Small intestine (tissue), 7 donors: ENCODE measurements around the gene CNR2. TPM values are rescaled to one million over a fixed set of nuclear protein-coding genes. Genes with fewer than 3 reads are reported as not detected.

ENCODE experiments used
- DNase-seq, 2 donors: peaks; one replicate each; pipeline versions ENCODE4 v3.0.0 to v3.0.0-alpha.2; 2013
- FAIRE-seq: peaks from 2 replicates; lab custom pipeline; 2012; peaks lifted over from hg19 to GRCh38; lab: Jason Lieb, UNC
- H3K27ac ChIP-seq, 3 donors: one replicate each; pipeline ENCODE4 v1.5.1; 2013; ENCODE audit warnings: low read length in 2 of 3, mild to moderate bottlenecking in 2 of 3, control low read depth in 1 of 3, inconsistent platforms in 1 of 3, low read depth in 1 of 3, moderate library complexity in 1 of 3
- H3K27me3 ChIP-seq, 3 donors: one replicate each; pipeline ENCODE4 v1.6.1; 2013; ENCODE audit warnings: low read length in 3 of 3, inconsistent platforms in 1 of 3; ENCODE audit not compliant: control insufficient read depth in 3 of 3, insufficient read depth in 3 of 3
- H3K36me3 ChIP-seq, 3 donors: one replicate each; pipeline ENCODE4 v1.6.1; 2013; ENCODE audit warnings: low read length in 3 of 3, inconsistent platforms in 1 of 3, low read depth in 1 of 3, mild to moderate bottlenecking in 1 of 3, moderate library complexity in 1 of 3; ENCODE audit not compliant: control insufficient read depth in 3 of 3, insufficient read depth in 2 of 3
- H3K4me1 ChIP-seq, 3 donors: one replicate each; pipeline ENCODE4 v1.6.1; 2013; ENCODE audit warnings: low read length in 2 of 3, inconsistent platforms in 1 of 3, low read depth in 1 of 3, mild to moderate bottlenecking in 1 of 3, moderate library complexity in 1 of 3; ENCODE audit not compliant: control insufficient read depth in 3 of 3, insufficient read depth in 2 of 3
- H3K4me3 ChIP-seq, 3 donors: one replicate each; pipeline ENCODE4 v1.5.1; 2013; ENCODE audit warnings: low read length in 3 of 3, control low read depth in 1 of 3, inconsistent platforms in 1 of 3, low read depth in 1 of 3, mild to moderate bottlenecking in 1 of 3, moderate library complexity in 1 of 3
- H3K9me3 ChIP-seq, 2 donors: one replicate each; pipeline ENCODE4 v1.6.1; 2013; ENCODE audit warnings: low read depth in 1 of 2, low read length in 1 of 2; ENCODE audit not compliant: control insufficient read depth in 2 of 2, insufficient read depth in 1 of 2
- WGBS, 3 donors: extraction: QIAGEN DNeasy Blood & Tissue Kit; methylation state at CpG; one replicate each; pipeline ENCODE4 v1.1.7; 2013; 5-methylcytosine and 5-hydroxymethylcytosine counted together
- polyA plus RNA-seq, 4 donors: library from polyadenylated mRNA; stranded (reverse) in 3 of 4; unstranded in 1 of 4; fragments of 200-250 nt in 3 of 4; fragments of 120-200 nt in 1 of 4; gene quantifications; one replicate each; pipeline versions ENCODE4 v1.2.1 to v1.2.3, GENCODE V29; 2013
- donor health status: healthy with polysubstance abuse.
- donor health status: control.
- donor health status: control.
- donor health status: Bipolar disorder and iron deficiency.
- donor health status: healthy.

Gene CNR2
- polyA plus RNA-seq, 4 donors = 0.10 to 0.15 TPM; not detected in 2

DNA sequence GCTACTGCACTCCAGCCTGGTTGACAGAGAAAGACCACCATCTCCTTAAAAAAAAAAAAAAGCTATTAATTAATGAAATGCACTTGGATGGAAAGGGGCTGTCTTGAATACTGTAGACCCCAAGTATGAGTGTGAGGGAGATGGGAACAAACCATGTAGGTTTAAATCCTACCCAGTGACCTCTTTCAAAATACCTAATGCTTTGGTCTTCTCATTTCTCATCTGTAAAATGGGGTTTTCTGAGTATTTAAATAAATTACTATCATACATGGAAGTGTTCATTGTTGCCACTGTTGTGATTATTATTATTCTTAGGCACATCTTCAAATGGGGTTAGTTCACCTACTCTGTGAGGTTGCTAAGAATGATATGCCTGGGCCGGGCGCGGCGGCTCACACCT is 27.9 kb downstream of the CNR2 start:
- H3K9me3 ChIP-seq = no peaks in the 10 kb centered on the region
- 82 to 85% (median 84%) methylated on average over 4 of the region's 4 CpGs for WGBS, 3 donors
- FAIRE-seq = no peak

DNA sequence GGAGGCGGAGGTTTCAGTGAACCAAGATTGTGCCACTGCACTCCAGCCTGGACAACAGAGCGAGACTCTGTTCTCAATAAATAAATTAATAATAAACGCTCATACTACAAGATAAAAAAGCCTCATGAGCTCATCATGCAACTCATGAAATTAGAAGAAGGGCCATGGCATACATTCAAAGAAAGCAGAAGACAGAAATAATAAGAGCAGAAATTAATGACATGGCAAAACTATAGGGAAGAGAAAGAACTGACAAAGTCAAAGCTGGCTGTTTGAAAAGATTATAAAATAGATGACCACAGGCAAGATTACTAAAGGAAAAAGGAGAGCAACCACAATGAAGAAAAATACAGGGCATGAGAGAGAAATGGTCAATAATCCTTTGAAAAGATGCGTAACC is 30.4 kb downstream of the CNR2 start:
- FAIRE-seq = no peak
- Histone ChIP-seq H3K4me1 (no peaks in the 10 kb centered on the region), H3K4me3 (no peak overlapping the region), H3K27ac (no peak overlapping the region), H3K9me3 (peaks cover 0 to 16% of the 10 kb centered on the region in 2 donors), H3K27me3 (peaks cover 0 to 3% (median 0%) of the 10 kb centered on the region in 3 donors), H3K36me3 (no peaks in the 10 kb centered on the region)
- 66 to 86% (median 82%) methylated on average over 4 of the region's 4 CpGs for WGBS, 3 donors
- no peak for DNase-seq

More for the DNA sequence above, 27.9 kb downstream of the CNR2 start:
- DNase-seq = no peak
- Histone ChIP-seq H3K36me3 (no peaks in the 10 kb centered on the region), H3K4me3 (no peak overlapping the region), H3K4me1 (no peaks in the 10 kb centered on the region), H3K27ac (no peak overlapping the region), H3K27me3 (no peaks in the 10 kb centered on the region)

DNA sequence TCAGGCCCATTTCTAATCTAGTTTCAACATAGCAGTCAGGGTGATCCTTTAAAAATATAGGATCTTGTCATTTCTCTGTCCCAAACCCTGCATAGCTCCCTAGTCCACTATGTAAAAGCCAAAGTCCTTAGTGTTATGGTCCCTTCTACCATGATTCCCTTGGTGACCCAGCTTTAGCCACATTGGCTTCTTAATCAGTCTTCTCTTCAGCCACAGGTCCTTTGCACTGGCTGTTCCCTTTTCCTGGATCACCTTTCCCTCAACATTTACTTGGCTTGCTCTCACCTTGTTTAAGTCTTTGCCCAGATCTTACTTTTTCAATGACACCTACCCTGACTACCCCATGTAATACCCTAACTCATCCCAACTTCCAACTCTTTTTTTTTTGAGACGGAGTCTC is 33.4 kb downstream of the CNR2 start:
- H3K9me3 ChIP-seq = peaks cover 0 to 16% of the 10 kb centered on the region in 2 donors
- H3K27me3 ChIP-seq = peaks cover 0 to 3% (median 0%) of the 10 kb centered on the region in 3 donors
- FAIRE-seq = no peak
- H3K27ac ChIP-seq = no peak overlapping the region
- no peak overlapping the region for H3K4me3 ChIP-seq
- H3K4me1 ChIP-seq = no peaks in the 10 kb centered on the region
- DNase-seq = no peak
- no peaks in the 10 kb centered on the region for H3K36me3 ChIP-seq
- WGBS, 3 donors = 100% methylated on average over 1 of the region's 1 CpG; no CpG with 5 or more reads in 2 of the 3 donors

DNA sequence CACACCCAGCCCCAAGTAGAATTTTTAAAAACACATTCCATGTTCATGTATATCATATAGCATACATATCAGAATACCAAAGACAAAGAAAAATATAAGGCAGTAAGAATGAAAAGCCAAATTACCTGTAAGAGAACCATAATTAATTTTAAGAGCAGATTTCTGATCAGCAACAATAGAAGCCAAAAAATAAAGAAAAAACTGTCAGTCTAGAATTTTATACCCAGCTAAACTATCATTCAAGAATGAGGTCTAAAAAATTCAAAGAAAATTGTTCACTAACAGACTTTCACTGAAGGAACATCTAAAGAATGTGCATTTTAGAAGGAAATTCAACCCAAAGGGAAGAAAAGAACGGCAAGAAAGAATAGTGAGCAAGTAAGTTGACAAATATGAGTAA is 34.5 kb downstream of the CNR2 start:
- H3K9me3 ChIP-seq = peaks cover 0 to 16% of the 10 kb centered on the region in 2 donors
- 58 to 92% (median 80%) methylated on average over 1 of the region's 1 CpG for WGBS, 3 donors
- no peaks in the 10 kb centered on the region for H3K4me1 ChIP-seq
- peaks cover 0 to 3% (median 0%) of the 10 kb centered on the region in 3 donors for H3K27me3 ChIP-seq
- DNase-seq (no peak), FAIRE-seq (no peak)
- no peak overlapping the region for H3K27ac ChIP-seq
- no peaks in the 10 kb centered on the region for H3K36me3 ChIP-seq
- no peak overlapping the region for H3K4me3 ChIP-seq

DNA sequence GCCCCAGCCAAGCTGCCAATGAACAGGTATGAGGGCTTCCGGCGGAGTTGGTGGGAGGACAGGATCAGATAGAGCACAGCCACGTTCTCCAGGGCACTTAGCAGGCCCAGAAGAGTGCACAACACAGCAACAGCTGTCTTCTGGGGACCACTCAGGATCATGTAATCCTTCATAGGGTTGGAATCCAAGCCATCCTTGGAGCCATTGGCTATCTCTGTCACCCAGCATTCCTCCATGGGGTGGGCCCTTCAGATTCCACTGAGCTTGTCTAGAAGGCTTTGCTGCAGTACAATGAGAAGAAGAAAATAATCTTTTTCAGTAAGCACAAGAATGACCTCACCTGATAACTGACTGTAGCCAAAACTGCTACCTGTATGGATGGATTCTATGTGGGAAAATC is 37.8 kb downstream of the CNR2 start:
- 74 to 84% (median 78%) methylated on average over 3 of the region's 3 CpGs for WGBS, 3 donors
- Histone ChIP-seq H3K4me3 (no peak overlapping the region), H3K9me3 (peaks cover 0 to 16% of the 10 kb centered on the region in 2 donors), H3K27me3 (peaks cover 0 to 3% (median 0%) of the 10 kb centered on the region in 3 donors), H3K36me3 (no peaks in the 10 kb centered on the region), H3K4me1 (no peaks in the 10 kb centered on the region), H3K27ac (no peak overlapping the region)
- DNase-seq (no peak), FAIRE-seq (no peak)

DNA sequence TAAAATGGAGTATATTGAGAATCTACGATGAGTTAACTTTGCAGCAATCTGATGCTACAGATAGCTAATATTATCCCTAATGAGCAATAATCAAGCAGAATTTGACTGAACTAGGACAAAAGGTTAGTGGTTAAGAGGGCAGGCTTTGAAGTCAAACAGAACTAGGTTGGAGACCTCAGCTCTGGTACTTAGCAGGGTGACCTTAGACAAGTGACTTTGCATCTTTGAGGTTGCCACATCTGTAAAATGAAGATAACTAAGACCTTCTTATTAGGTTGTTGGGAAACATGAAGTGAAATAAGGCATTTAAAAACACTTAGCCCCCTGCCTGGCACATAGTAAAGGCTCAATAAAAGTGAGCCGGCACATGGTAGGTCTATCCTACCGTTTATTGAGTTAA is 40.7 kb downstream of the CNR2 start:
- no peak for FAIRE-seq

DNA sequence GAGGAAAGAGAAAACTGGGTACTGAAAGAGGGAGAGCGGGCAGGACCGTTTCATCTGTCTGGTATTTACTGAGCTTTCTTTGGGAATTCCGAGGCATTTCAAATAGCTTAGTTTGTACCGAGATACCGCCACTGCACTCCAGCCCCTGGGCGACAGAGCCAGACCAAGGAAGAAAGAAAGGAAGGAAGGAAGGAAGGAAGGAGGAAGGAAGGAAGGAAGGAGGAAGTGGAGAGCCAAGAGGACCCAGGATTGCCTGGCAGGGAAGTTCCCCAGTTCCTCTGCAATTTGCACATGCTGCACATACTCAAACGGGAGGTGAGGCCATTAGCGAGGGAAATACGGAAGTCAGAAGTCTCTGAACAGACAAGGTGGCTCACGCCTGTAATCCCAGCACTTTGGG is 44.1 kb downstream of the CNR2 start:
- 59 to 62% (median 59%) methylated on average over 10 of the region's 10 CpGs for WGBS, 3 donors
- Histone ChIP-seq H3K36me3 (peaks cover 0 to 11% (median 0%) of the 10 kb centered on the region in 3 donors), H3K4me3 (peak overlapping the region in 2 of 3 donors; percentile 74 to 92), H3K27me3 (peaks cover 0 to 4% (median 0%) of the 10 kb centered on the region in 3 donors), H3K27ac (peak overlapping the region in 1 of 3 donors; percentile 74), H3K9me3 (no peaks in the 10 kb centered on the region), H3K4me1 (peaks cover 3 to 16% (median 3%) of the 10 kb centered on the region in 3 donors)
- DNase-seq = no peak
- no peak for FAIRE-seq

More for the DNA sequence above, 40.7 kb downstream of the CNR2 start:
- Histone ChIP-seq H3K36me3 (no peaks in the 10 kb centered on the region), H3K4me1 (peaks cover 0 to 5% (median 0%) of the 10 kb centered on the region in 3 donors), H3K27me3 (peaks cover 0 to 4% (median 0%) of the 10 kb centered on the region in 3 donors), H3K9me3 (no peaks in the 10 kb centered on the region), H3K27ac (no peak overlapping the region), H3K4me3 (no peak overlapping the region)
- no peak for DNase-seq
- 71 to 89% (median 76%) methylated on average over 3 of the region's 3 CpGs for WGBS, 3 donors

DNA sequence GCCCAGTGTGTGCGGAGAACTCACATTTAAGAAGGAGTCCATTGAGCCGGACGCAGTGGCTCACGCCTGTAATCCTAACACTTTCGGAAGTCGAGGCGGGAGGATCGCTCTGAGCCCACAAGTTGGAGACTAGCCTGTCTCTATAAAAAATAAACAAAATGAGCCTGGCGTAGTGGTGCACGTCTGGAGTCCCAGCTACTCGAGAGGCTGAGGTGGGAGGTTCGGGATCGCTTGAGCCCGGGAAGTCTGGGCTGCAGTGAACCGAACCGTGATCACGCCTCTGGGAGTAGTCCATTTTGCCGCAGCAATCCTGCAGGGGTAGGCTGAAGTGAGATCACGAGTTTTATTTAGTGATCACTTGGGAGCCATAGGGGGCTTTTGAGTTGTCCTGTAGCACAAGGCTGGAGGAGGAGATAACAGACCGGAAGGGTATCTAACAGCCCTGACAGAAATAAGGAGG is 44.6 kb downstream of the CNR2 start:
- Histone ChIP-seq H3K27ac (peak overlapping the region in 2 of 3 donors; percentile 52 to 74), H3K36me3 (peaks cover 0 to 12% (median 1%) of the 10 kb centered on the region in 3 donors), H3K4me1 (peaks cover 3 to 16% (median 3%) of the 10 kb centered on the region in 3 donors), H3K27me3 (peaks cover 0 to 4% (median 0%) of the 10 kb centered on the region in 3 donors), H3K9me3 (no peaks in the 10 kb centered on the region), H3K4me3 (peak overlapping the region; percentile 64 to 92 (median 74))
- FAIRE-seq (no peak), DNase-seq (no peak)
- WGBS, 3 donors = 13 to 20% (median 18%) methylated on average over 20 of the region's 20 CpGs
